Raji (cell line): ENCODE results near the gene KCNG4.
A peak's percentile ranks its signal among the peaks of the same experiment; 100 is the strongest.

Source experiments
- POLR2A ChIP-seq: IDR thresholded peaks from 2 replicates; pipeline ENCODE4 v1.6.1; 2011; ENCODE audit warnings: low read depth, low read length, control low read depth; ENCODE audit not compliant: insufficient read depth

KCNG4 gene

GRCh38 chr16:84183911-84184591, 55.8 kb downstream of the KCNG4 start:
- TF ChIP-seq POLR2A = no peak

- TF ChIP-seq POLR2A = no peak
Observed at GRCh38 chr16:84183572-84183875, 56.3 kb downstream of the KCNG4 start.

GRCh38 chr16:84182680-84183571, 56.9 kb downstream of the KCNG4 start:
- no peak for TF ChIP-seq POLR2A

GRCh38 chr16:84182104-84182503, 57.7 kb downstream of the KCNG4 start:
- TF ChIP-seq POLR2A = no peak

DNA sequence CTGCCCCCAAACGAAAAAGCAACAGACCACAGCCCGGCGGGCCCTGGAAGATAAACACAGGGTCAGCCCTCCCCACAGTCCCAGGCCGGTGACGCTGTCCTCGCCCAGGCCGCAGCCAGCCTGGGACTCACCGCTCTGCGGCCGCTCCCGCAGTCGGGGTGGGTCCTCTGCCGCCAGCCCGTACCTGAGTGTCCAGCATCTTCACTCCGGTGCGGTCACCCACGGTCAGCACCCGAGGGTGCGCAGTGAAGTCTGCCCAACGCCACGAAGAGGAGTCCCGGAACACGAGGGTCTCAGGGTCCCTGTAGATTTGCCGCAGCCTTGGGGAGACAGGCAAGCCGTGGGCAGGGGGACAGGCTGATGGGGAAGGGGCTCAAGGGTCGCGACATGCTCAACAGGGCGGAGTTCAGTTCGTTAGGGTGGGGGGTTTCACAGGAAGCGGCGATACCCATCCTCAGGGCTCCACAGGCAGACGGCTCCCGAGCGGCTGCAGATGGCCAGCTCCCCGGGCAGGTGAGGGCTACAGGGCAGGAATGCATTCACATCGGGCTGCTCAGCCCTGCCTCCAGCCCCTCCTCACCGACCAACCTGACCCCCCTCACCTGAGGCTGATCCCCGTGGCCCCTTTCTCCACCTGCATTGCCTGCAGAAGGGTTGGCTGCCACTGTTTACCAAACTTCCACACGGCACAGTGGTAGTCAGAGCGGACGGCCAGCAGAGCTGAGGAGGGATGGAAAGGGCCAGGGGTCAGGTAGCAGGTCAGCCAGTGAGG, 58.5 kb downstream of the KCNG4 start:
- no peak for TF ChIP-seq POLR2A

- no peak for TF ChIP-seq POLR2A
Observed at GRCh38 chr16:84180519-84181140, 59.2 kb downstream of the KCNG4 start.

DNA sequence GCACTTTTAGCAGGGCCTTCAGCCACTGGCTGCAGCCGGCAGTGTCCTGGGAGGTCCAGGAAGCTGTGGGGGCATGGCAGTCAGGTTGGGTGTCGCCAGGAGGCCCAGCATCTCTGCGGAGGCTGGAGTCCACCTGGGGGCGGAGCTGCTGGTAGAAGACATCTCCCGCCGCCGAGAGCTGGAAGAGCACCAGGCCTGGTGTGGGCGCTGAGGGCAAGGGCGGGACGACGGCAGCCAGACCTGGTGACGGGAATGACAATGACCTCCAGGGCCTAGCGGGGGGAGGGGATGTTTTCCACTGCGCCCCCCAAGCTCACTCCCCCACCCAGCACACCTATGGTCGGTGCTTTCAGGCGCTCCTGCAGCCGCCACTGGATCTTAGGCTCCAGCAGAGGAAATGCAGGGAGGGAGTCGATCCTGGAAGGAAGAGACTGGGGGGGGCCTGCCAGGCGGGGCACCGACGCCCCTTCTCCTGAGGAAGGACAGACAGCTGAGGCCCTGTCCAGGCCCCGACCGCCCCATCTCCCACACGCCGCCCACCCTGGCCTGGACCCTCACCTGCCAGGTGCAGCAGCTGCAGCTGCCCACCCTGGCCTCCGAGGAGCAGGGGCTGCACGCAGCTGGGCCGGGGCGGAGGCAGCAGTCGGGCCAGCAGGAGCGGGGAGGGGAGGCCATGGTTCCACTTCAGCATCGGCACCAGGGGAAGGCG, 60.0 kb downstream of the KCNG4 start:
- TF ChIP-seq POLR2A = no peak

- no peak for TF ChIP-seq POLR2A
Observed at GRCh38 chr16:84178892-84179611, 60.8 kb downstream of the KCNG4 start.

GRCh38 chr16:84178146-84178765, 61.6 kb downstream of the KCNG4 start:
- TF ChIP-seq POLR2A = no peak

DNA sequence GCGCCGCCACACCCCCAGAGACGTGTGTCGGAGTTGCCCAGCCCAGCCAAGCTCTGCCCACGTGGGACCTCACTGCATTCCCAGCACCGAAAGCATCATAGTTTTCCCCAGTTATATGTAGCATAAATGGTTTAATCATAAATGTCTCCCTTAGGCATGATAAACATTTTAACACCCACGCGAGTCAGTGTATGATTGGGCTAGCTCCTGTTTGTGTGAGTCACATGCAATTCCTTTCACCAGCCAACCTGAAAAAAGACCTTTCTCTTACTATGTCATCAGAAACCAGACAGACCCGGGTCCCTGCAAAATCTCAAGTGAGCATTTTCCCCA, 62.1 kb downstream of the KCNG4 start:
- TF ChIP-seq POLR2A = no peak

DNA sequence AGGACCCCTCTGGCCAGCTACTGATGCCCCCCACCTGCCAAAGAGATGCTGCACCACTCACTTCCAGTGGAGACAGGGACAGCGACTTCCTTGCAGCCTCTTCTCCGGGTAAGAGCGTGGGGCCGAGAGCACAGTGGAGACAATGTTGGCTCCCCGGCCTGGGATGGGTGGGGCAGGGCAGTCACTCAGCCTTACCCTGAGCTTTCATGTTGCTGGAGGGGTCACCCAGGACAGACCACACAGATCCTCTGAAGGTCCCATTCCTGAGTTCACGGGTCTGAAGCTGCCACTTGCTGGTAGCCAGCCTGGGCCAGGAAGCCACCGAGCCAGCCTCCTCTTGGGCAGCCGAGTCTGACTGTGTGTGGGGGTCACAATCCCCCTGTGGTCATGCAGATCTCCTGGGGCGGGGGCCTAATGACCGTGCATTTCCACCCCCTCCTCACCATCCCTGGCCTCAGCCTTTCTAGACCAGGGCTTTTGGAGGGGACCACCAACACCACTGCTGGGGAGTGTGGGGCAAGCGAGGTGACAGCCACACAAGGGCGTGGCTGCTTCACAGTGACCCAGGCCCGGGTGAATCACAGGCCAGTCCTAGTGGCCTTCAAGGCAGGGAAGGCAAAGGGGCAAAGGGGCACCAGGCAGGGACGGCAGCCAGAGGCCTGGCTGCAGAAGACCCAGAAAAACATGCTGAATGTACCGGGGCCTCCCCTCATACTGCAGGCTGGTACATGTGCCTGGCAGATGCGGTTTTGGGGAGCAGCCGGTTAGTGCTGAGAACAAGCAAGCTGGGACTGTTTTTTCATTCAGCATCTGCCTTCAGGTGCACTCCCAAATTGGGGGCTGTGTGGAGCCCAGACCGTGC, 63.4 kb downstream of the KCNG4 start:
- TF ChIP-seq POLR2A = no peak

GRCh38 chr16:84175350-84176081, 64.3 kb downstream of the KCNG4 start:
- peak; percentile 37; the same call in 1 of the 2 replicates for TF ChIP-seq POLR2A
